HG03354 (cell line): Measurements from ENCODE around the gene ANP32E.

Source experiments
- ATAC-seq: cut with Tn5 transposase; IDR thresholded peaks from one replicate; pipeline ENCODE4 v1.9.1; 2021; ENCODE audit warnings: mild to moderate bottlenecking; ENCODE audit not compliant: unreplicated experiment, poor library complexity, severe bottlenecking

The ANP32E gene

DNA sequence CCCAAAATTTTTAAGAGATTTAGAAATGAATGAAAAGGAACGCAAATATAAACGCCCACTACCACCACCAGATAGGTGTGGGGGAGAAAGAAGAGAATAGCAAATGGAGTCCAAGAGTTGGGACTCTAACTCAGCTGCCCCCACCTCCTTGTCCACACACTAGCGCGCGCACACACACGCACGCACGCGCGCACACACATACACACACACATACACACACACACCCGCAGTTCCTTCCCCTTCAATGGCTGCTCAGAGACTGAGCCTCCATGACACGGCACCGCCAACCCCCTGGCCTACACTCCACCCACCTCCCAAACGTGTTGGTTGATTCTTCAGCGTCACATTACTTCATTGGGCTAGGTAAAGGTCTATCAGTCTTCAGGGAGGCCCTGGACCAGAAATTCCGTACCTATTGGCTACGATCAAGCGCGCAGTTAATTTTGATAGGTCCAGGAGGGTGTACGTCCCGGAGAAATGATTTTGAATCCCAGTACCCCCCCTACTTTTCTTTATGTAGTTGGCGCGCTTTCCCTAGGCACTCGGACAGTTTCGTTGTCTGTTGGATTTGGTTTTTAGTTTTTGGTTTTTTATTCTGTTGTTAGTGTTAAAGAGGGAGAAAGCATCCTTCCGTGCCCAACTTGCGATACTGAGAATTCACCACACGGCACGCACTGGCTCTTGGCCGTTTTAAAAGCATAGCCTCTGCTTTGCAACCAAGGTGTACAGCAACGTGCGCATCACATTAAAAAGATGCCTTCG, at the start of gene ANP32E:
TSS of gene ANP32E (minus strand) at position 261 of the 762 bp plus-strand sequence. CDS start 326 bp downstream, outside the sequence.
- ATAC-seq, result peak; percentile 87

DNA sequence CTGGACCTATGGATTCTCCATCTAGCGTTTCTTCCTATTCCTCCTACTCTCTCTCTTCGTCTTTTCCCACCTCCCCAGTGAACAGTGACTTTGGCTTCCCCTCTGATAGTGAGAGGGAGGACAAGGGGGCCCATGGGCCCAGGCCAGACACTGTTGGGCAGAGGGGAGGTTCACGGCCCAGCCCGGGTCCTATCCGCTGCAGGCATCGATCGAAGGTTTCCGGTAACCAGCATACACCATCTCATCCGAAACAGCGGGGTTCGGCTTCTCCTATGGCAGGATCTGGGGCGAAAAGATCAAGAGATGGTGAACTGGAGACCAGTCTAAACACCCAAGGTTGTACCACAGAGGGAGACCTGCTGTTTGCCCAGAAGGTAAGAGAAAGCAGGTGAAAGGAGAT, 47.3 kb upstream of the ANP32E start:
- ATAC-seq, result no peak

DNA sequence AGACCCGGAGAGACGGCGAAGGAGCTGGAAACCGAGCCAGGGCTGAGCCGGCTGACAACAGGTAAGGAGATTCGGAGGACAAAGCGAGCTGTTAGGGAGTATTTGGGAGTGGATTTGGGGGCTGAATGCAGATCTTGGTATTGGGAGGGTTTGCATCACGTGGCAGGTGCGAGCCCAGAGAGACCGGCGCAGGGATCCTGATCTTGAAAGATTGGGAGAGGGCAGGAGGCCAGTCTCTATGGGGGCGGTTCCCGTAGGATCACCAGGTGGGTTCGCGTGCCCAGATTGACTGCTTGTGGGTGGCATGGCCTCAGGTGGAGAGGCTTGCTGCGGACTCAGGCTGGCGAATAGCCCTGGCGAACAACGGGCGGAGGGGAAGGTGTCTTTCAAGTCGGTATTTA, 46.6 kb upstream of the ANP32E start:
- no peak for ATAC-seq

- ATAC-seq, result peak; percentile 92
Observed at GRCh38 chr1:150281758-150282557, 46.0 kb upstream of the ANP32E start, which contains the start of gene CIART. TSS of gene CIART (plus strand) at chr1:150282554. CDS start at chr1:150283268, 714 bp downstream.

DNA sequence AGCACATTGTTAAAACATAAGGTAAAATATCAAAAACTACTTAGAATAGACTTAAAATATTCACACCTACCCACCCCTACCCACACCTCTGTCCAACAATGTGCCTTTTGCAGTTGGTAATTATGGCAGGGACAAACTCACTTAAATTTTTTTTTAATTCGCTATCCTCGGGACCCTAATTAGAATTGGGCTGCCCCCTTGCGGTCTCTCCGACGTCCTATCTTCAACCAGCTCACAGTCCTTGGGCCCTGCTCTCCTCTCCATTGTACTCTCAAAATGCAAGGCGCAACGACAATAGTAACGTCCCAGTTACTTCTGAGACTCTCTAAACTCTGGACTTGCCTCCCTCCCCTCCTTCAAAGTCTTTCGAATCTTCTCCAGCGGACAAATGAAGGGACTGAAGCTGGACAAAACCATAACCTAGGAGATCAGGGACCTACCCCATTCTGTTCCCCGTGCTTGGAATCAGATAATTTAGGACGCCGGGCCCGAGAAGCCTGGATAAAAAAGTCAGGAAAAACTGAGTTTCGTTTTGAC, 45.4 kb upstream of the ANP32E start:
- no peak for ATAC-seq

DNA sequence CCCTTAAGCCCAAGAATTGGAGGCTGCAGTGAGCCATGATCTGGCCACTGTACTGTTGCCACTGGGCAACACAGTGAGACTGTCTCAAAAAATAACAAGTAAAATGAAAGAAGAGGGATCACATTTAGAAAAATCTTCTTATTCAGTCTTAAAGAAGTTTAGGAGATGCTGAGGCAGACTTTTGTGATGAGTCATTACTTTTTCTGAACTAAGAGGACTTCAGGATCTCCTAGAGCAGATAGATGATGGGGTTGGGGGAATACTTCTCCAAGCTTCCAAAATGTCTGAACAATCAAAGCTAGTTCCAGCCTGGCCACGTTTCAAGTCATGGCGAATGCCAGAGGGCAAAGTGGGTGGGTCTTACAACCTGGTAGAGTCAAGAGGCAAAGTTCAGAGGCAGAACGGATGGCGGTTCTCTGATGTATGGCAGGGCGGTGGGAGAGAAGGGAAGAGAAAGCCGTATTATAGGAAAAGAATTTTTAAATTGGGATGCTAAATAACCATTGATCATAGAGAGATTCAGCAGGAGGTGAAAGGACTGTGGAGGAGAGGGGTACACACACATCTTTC, 44.3 kb upstream of the ANP32E start:
- ATAC-seq, result no peak

DNA sequence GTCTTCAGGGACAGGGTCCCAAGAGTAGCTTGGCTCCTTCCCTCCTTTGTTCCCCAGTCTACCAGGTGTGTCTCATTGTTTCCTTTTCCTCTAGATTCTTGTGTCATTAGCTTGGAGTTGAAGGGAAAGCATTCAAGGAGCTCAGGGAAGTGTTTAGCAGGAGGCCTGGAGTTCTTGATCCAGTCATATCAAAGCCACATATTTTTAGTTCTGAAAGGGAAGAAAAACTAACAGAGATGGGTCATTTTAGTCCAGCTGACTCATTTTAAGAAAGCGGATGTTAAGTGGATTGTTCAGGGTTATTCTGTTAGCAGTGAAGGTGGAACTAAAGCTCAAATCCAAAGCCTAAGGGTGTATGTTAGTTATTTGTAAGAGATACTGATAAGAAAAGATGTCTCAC, 37.4 kb upstream of the ANP32E start:
- ATAC-seq, result no peak

DNA sequence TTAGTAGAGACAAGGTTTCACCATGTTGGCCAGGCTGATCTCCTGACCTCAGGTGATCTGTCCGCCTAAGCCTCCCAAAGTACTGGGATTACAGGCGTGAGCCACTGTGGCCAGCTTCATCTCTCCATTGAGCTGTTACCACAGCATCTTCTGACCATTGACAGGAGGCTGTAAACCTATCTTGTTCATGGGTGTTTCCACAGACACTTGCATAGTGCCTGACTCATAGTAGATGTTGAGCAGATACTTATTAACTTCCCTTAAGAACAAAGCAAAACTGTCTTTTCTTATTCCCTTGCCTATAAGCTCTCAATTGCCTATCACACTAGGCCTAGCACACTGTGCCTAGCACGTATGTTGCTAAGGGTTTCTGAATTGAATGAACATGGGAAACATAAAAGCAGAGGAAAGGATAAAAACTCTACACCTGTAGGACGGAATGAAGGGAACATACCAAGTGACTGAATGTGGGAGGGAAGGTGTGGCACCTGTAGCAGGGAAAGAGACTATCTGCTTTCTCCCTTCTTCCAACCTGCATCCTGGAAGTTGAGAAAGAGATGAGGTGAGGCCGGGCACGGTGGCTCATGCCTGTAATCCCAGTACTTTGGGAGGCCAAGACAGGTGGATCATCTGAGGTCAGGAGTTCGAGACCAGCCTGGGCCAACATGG, 35.5 kb upstream of the ANP32E start:
- no peak for ATAC-seq

- ATAC-seq, result no peak
Observed at GRCh38 chr1:150269451-150269850, 33.5 kb upstream of the ANP32E start.

DNA sequence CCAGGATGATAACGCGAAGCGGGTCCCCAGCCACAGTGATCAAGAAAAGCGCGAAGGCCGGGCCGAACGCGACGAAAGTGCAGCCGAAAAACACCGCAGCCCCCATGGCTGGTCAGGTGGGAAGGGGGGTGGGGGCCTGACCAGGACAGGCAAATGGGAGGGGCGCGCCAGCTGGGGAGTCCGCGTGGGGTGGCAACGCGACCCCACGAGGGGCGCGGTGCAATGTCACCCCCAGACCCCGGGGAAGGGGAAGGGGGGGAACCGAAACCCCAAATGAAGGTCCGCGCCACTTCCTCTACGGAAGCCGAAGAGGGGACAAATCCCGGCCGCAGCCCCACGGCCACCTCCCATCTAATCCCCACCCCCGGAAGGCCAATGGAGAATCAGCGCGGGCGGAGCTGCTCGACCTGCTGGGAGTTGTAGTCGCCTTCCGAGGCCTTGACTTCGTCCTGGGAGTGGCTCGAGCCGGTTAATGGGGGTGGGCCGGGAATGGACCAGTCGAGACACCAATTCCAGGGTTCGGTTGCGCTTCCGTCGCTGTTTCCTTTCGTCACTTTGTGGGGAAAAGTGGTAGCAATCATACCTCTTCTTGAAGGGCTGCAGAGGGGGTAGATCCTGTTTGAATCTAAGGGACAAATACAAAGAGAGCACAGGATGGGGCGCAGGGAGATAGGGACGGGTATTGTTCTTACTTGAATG, 32.9 kb upstream of the ANP32E start, which contains the start of gene APH1A:
TSS of gene APH1A (minus strand) at position 312 of the 699 bp plus-strand sequence. CDS start at position 106, 206 bp downstream.
- peak; percentile 87 for ATAC-seq

DNA sequence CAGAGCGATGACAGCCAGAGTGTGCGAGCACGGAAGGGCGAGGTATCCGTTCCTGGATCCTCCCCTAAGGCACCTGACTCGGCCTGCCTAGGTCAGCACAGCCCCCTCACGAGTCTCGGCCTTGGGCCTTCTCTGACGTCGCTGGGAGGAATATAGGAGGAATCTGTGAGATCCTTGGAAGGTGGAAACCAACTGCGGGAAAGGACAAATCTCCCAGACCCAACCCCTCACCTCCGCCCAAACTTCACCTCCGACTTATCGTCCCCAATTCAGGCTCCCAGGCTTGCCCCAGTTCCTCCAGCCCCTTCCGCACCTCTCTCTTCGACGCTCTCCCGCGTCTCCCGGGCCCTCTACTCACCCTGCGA, 32.4 kb upstream of the ANP32E start:
- peak; percentile 24 for ATAC-seq

- no peak for ATAC-seq
Observed at GRCh38 chr1:150267896-150268295, 32.0 kb upstream of the ANP32E start.

DNA sequence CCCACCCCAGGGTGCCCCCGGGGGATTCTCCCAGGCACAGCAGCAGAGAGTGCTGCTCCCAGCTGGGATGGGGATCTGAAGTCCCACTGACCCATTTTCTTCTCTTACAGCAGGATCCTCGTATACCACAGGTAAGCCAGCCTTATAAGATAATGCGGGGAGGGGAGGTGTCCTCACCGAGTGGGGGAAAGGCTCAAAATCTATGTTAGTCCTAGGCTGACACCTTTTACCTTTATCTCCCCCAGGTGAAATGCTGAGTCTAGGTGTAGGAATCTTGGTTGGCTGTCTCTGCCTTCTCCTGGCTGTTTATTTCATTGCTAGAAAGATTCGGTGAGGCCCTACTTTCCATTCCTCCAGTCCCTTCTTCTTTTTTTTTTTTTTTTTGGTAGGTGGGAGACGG, 27.6 kb upstream of the ANP32E start:
- no peak for ATAC-seq

GRCh38 chr1:150262388-150263320, 26.7 kb upstream of the ANP32E start:
- no peak for ATAC-seq

- ATAC-seq, result no peak
Observed at GRCh38 chr1:150261367-150261766, 25.5 kb upstream of the ANP32E start.

DNA sequence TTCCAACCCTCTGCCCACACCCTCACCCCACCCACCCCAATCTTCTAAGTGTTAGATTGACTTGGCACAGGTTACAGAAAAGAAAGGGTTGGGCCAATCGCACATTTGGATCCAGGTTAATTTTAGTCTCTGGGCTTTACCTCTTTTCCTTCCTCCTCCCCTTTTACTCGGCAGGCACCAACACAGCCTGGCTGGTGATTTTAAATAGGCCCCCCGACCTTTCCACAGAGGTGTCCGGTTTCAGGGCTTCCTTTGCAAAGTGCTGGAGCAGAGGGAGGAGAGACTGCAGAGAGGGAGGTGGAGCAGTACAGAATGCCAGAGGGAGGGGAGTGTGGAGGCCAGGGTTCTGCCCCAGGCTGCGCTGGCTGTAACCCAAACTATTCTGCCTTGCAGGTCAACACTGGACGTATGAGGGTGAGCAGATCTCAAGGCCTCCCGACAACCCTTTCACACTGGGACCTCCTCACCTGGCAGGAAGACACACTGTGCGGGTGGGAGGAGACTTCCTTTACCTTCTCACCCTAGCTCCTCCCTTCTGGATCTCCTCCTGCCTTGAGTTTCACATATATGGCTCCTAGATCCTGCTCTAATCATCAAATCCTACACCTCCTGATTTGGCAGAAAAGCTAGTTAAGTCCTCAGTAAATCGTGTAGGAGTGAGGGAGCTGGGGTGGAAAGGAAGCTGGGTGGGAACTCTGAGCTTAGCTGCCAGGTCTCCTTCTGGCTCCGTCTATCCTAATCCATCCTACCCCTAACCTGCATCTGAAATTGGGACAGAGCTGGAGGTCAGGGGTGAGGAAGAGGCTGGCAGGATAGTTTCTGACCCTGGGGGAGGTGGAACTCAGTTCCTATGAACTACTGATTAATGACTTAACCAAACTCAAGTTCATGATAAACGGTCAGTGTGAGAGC, 24.1 kb upstream of the ANP32E start:
- no peak for ATAC-seq

DNA sequence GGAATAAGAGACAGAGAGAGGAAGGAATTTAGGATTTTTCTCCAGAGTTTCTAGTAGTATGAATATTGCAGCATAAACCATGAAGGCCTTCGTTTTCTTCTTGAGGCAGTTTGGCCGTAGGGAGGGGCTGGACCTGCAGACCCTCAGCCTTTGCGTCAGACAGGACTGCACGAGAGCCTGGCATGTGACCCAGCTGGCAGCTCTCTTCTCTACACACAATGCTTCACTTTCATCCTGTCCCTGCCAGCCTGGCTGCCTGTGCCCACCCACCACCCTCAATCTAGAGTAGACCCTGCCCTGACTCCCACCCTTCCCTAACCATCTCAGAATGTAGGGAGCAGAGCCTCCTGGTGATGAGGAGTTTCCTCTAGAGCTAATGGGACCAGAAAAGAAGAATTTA, 23.3 kb upstream of the ANP32E start:
- no peak for ATAC-seq
